Suprapubic skin (tissue), 4 donors: ENCODE measurements around the gene ARHGEF28. TPM values are rescaled to one million over a fixed set of nuclear protein-coding genes. Genes with fewer than 3 reads are reported as not detected.

Experiments used
- DNase-seq, 2 donors: peaks; one replicate each; pipeline ENCODE4 v3.0.0-alpha.2; 2019; ENCODE audit warnings: low spot score in 2 of 2
- H3K27ac ChIP-seq: fragments of 200-600 bp; sonication (generic); one replicate; pipeline ENCODE4 v1.5.1; 2019
- H3K27me3 ChIP-seq: fragments of 200-600 bp; sonication (generic); one replicate; pipeline ENCODE4 v1.5.1; 2019
- H3K36me3 ChIP-seq: fragments of 200-600 bp; sonication (generic); one replicate; pipeline ENCODE4 v1.5.1; 2019
- H3K4me1 ChIP-seq: fragments of 200-600 bp; sonication (generic); one replicate; pipeline ENCODE4 v1.5.1; 2019
- H3K4me3 ChIP-seq: fragments of 200-600 bp; sonication (generic); one replicate; pipeline ENCODE4 v1.5.1; 2019; ENCODE audit warnings: mild to moderate bottlenecking
- H3K9me3 ChIP-seq: fragments of 200-600 bp; sonication (generic); one replicate; pipeline ENCODE4 v1.5.1; 2019
- EP300 ChIP-seq: sonication (generic); formaldehyde crosslinking; IDR thresholded peaks from one replicate; pipeline ENCODE4 v1.6.1; 2017; ENCODE audit warnings: antibody characterized with exemption
- POLR2A ChIP-seq, 2 donors: fragments of 450-650 bp; IDR thresholded peaks; one replicate each; pipeline ENCODE4 v1.6.1; 2017; ENCODE audit warnings: antibody characterized with exemption in 2 of 2, mild to moderate bottlenecking in 2 of 2, moderate library complexity in 2 of 2
- POLR2AphosphoS5 ChIP-seq, 3 donors: sonication (generic); formaldehyde crosslinking; IDR thresholded peaks; one replicate each; pipeline ENCODE4 v1.6.1; 2017; ENCODE audit warnings: antibody characterized with exemption in 3 of 3
- WGBS: methylation state at CpG from one replicate; pipeline ENCODE4 v1.1.5; 2018; 5-methylcytosine and 5-hydroxymethylcytosine counted together
- total RNA-seq, 4 donors: library from RNA; depleted of rRNA; stranded (reverse); fragments of >200 nt; gene quantifications; one replicate each; pipeline ENCODE4 v1.1.0, GENCODE V29; 2016
- TF ChIP-seq, protein P1 (sequence below), 2 donors: fragments of 200-600 bp in 1 of 2; fragments of 450-650 bp in 1 of 2; sonication (generic) in 1 of 2; IDR thresholded peaks; one replicate each; pipeline ENCODE4 v1.5.1; 2016 to 2019; ENCODE audit warnings: antibody characterized with exemption in 2 of 2, mild to moderate bottlenecking in 1 of 2, moderate library complexity in 1 of 2

The ARHGEF28 gene
- total RNA-seq, 4 donors from 2014 or later, result 25.6 to 104 (median 39.1) TPM

DNA sequence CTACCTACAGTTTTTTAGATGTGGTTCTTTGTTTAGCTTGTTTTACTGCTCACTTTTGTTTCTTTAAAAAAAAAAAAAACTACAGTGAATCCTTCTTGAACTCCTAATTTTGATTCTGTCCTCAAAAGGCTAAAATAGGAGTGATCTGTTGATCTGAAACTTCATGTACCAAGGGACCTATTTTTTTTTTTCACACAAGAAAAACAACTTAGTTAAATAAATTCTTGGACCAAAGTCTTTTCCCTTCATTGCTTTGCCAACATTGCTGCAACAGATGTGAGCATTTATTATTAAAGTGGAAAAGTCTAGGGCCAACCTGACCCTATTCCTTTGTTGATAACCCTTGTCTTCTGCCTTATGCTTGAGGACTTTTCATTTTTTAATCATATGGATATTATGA lies 236.8 kb downstream of the ARHGEF28 start:
- TF ChIP-seq, protein P1, sequence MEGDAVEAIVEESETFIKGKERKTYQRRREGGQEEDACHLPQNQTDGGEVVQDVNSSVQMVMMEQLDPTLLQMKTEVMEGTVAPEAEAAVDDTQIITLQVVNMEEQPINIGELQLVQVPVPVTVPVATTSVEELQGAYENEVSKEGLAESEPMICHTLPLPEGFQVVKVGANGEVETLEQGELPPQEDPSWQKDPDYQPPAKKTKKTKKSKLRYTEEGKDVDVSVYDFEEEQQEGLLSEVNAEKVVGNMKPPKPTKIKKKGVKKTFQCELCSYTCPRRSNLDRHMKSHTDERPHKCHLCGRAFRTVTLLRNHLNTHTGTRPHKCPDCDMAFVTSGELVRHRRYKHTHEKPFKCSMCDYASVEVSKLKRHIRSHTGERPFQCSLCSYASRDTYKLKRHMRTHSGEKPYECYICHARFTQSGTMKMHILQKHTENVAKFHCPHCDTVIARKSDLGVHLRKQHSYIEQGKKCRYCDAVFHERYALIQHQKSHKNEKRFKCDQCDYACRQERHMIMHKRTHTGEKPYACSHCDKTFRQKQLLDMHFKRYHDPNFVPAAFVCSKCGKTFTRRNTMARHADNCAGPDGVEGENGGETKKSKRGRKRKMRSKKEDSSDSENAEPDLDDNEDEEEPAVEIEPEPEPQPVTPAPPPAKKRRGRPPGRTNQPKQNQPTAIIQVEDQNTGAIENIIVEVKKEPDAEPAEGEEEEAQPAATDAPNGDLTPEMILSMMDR (IDR thresholded peaks at IDR 0.05), result no peak
- no peak for TF ChIP-seq POLR2AphosphoS5 (IDR thresholded peaks at IDR 0.05)
- TF ChIP-seq EP300, result no peak
- TF ChIP-seq POLR2A (IDR thresholded peaks at IDR 0.05), result no peak
- peaks cover 15% of the 10 kb centered on the region for H3K36me3 ChIP-seq
- no peak overlapping the region for H3K4me3 ChIP-seq
- no peak for DNase-seq
- H3K4me1 ChIP-seq, result peaks cover 4% of the 10 kb centered on the region
- H3K27ac ChIP-seq, result no peak overlapping the region
- H3K27me3 ChIP-seq, result no peaks in the 10 kb centered on the region
- H3K9me3 ChIP-seq, result no peaks in the 10 kb centered on the region

DNA sequence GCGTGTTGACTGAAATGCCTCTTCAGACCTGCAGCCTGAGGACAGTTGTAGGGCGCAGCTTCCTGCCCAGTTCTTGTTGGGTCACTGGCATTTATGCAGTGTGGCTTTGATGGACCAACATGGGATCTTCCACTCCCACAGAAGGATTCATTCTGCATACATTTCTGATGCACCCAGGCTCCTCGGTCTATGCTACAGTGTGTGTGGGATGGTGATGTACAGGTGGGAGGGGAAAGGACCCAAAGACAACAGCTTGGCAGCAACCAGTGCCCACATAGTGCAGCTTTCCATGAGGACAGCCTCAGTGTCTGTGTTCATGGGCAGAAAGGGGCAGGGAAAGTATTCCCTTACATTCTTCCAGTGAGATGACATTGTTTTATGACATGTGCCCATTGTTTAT lies 237.9 kb downstream of the ARHGEF28 start:
- no peak overlapping the region for H3K27ac ChIP-seq
- no peak for TF ChIP-seq EP300
- TF ChIP-seq, protein P1 (IDR thresholded peaks at IDR 0.05), result no peak
- TF ChIP-seq POLR2A (IDR thresholded peaks at IDR 0.05), result no peak
- TF ChIP-seq POLR2AphosphoS5 (IDR thresholded peaks at IDR 0.05), result no peak
- 88% methylated on average over 3 of the region's 3 CpGs for WGBS
- H3K36me3 ChIP-seq, result peaks cover 21% of the 10 kb centered on the region
- H3K9me3 ChIP-seq, result no peaks in the 10 kb centered on the region
- no peak overlapping the region for H3K4me3 ChIP-seq
- H3K4me1 ChIP-seq, result no peaks in the 10 kb centered on the region
- no peaks in the 10 kb centered on the region for H3K27me3 ChIP-seq
- no peak for DNase-seq

DNA sequence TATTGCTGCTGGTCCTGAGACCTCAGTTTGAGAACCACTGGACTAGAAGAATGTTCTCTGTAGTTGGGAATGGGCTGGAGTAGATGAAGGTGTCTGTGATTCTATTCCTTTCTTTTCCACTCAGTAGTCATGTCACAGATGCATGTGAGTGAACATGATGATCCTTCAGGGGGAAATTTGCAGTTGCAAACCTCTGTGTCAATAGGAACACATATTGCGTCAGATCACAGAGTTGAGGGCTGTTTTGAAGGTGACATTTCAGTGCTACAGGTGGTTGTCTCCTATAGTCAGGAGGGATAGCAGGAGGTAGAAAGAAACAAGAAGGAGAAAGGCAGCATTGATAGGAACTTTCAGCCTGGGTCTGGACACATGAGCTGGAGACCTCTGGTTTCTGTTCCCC lies 239.3 kb downstream of the ARHGEF28 start:
- no peaks in the 10 kb centered on the region for H3K4me1 ChIP-seq
- H3K9me3 ChIP-seq, result no peaks in the 10 kb centered on the region
- WGBS, result 95% methylated on average over 1 of the region's 1 CpG
- H3K4me3 ChIP-seq, result no peak overlapping the region
- no peaks in the 10 kb centered on the region for H3K27me3 ChIP-seq
- DNase-seq, result no peak
- TF ChIP-seq, protein P1 (IDR thresholded peaks at IDR 0.05), result no peak
- no peak for TF ChIP-seq POLR2AphosphoS5 (IDR thresholded peaks at IDR 0.05)
- no peak for TF ChIP-seq POLR2A (IDR thresholded peaks at IDR 0.05)
- TF ChIP-seq EP300, result no peak
- no peak overlapping the region for H3K27ac ChIP-seq
- peaks cover 31% of the 10 kb centered on the region for H3K36me3 ChIP-seq

DNA sequence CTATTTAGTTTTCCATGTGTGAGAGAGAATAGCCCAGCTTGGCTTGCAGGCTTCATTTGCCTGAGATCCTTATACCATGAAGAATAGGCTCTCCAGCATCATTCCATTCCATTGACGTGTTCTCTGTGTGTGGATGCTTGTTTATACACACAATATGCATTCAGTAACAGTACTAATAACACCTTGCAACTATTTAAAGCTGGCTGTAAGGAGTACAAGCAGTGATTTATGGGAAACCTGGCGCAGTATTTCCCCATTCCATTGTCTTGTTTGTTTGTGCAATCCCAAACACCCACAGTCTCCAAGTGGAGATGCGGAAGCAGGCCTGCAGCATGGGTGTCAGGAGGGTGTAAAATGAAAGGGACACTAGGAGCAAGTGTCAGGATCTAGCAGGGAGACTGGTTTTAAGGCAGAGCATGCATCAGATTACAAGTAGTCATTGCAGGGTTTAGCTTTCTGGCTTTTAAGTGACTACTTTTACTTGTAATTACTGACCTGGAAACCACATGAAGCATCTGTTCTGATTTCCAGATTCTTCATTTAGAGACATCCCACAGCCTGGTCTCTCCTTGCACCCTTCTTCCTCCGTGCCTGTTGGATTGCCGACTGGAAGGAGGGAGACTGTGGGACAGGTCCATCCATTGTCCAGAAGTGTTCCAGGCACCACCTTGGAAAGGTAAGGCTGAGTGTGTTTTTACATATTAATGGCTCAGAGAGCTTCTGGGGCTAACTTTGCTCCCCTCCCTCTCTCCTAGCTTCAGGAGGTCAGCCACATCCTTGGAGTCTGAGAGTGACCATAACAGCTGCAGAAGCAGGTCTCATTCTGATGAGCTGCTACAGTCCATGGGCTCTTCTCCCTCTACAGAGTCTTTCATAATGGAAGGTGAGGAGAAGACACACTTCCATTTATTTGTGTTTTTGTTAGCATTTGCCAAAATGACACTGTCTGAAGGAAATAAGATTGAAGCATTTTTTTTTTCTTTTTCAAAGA lies 241.6 kb downstream of the ARHGEF28 start:
- H3K27me3 ChIP-seq, result no peaks in the 10 kb centered on the region

DNA sequence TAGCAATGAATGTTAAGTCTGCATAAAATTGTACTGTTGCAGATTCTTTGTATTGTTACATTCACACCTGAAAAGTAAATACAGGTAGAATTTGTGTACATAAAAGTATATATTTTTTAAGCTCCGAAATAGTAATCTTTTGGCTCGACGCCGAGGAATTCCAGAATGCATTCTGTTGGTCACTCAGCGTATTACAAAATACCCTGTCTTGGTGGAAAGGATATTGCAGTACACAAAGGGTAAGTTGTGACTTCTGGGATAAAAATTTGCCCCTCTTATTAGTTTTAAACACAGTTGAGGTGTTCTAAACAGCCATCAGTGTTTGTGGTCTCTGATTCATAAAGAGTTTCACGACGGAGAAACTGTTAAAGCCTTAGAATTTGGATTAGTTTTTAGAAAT lies 257.6 kb downstream of the ARHGEF28 start:
- TF ChIP-seq POLR2A (IDR thresholded peaks at IDR 0.05), result no peak
- TF ChIP-seq EP300, result no peak
- TF ChIP-seq POLR2AphosphoS5 (IDR thresholded peaks at IDR 0.05), result no peak
- TF ChIP-seq, protein P1 (IDR thresholded peaks at IDR 0.05), result no peak

More for the DNA sequence above, 241.6 kb downstream of the ARHGEF28 start:
- TF ChIP-seq, protein P1 (IDR thresholded peaks at IDR 0.05), result no peak
- no peak for TF ChIP-seq EP300
- Histone ChIP-seq H3K27ac (no peak overlapping the region), H3K9me3 (no peaks in the 10 kb centered on the region), H3K36me3 (peaks cover 31% of the 10 kb centered on the region), H3K4me1 (no peaks in the 10 kb centered on the region), H3K4me3 (no peak overlapping the region)
- WGBS, result 77% methylated on average over 5 of the region's 5 CpGs
- no peak for DNase-seq

More for the DNA sequence above, 257.6 kb downstream of the ARHGEF28 start:
- H3K4me3 ChIP-seq, result no peak overlapping the region
- no peaks in the 10 kb centered on the region for H3K27me3 ChIP-seq
- no peaks in the 10 kb centered on the region for H3K9me3 ChIP-seq
- 94% methylated on average over 7 of the region's 7 CpGs for WGBS
- H3K27ac ChIP-seq, result no peak overlapping the region
- DNase-seq, result no peak
- peaks cover 10% of the 10 kb centered on the region for H3K36me3 ChIP-seq
- H3K4me1 ChIP-seq, result no peaks in the 10 kb centered on the region
